ENCODE results near the gene ANO2.

- TF ChIP-seq, protein P1, sequence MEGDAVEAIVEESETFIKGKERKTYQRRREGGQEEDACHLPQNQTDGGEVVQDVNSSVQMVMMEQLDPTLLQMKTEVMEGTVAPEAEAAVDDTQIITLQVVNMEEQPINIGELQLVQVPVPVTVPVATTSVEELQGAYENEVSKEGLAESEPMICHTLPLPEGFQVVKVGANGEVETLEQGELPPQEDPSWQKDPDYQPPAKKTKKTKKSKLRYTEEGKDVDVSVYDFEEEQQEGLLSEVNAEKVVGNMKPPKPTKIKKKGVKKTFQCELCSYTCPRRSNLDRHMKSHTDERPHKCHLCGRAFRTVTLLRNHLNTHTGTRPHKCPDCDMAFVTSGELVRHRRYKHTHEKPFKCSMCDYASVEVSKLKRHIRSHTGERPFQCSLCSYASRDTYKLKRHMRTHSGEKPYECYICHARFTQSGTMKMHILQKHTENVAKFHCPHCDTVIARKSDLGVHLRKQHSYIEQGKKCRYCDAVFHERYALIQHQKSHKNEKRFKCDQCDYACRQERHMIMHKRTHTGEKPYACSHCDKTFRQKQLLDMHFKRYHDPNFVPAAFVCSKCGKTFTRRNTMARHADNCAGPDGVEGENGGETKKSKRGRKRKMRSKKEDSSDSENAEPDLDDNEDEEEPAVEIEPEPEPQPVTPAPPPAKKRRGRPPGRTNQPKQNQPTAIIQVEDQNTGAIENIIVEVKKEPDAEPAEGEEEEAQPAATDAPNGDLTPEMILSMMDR (IDR thresholded peaks at IDR 0.05) = no peak
- TF ChIP-seq POLR2A (IDR thresholded peaks at IDR 0.05; ENCODE audit: low read depth) = no peak
Measured at GRCh38 chr12:5953835-5954586, 9.0 kb upstream of the ANO2 start.
